ENCODE measurements around the gene NEU2. TPM values are rescaled to one million over a fixed set of nuclear protein-coding genes. Genes with fewer than 3 reads are reported as not detected.

NEU2 gene
- total RNA-seq, 3 donors from 2014 or later (not counting 1 experiment from before 2014, with no cell fraction given): not detected

DNA sequence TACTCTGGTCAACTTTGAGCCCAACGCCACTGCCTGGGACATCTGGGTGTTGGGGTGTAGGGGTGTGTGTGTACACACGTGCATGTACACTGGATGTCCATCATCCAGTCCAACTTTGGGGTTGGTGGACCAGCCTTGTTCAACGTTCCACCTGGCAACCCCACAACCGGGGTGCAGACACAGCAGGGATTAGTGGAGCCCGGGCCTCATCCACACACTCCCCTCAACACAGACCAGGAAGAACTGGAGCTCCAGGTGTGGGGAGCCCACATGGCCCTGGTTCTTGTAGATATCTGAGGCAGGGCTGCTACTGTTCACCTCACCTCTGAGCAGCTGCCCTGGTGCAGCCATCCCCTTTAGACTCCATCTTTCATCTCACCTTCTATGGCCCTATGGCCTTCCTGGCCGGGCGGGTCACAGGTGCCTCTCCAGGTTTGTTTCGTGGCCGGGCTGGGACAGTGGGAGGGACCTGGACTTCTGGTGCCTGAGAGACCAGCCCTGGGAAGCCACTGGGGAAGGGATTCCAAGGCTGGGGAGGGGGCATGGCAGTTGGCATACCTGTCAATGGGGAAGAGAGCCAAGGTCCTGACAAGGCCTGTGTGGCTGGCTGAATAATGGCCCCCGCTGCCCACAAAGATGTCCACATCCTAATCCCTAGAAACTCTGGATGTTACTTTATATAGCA, 7.5 kb downstream of the NEU2 start:
- DNase-seq: no peak
- no peaks in the 10 kb centered on the region for H3K36me3 Mint-ChIP-seq
- WGBS (ENCODE audit: insufficient coverage): 91% methylated on average over 9 of the region's 10 CpGs
- H3K4me1 ChIP-seq (ENCODE audit: control insufficient read depth, insufficient read depth, low read length): no peaks in the 10 kb centered on the region
- H3K9me3 ChIP-seq (ENCODE audit: control insufficient read depth, insufficient read depth, low read length): no peaks in the 10 kb centered on the region
- H3K36me3 ChIP-seq (ENCODE audit: control insufficient read depth, insufficient read depth, low read length): no peaks in the 10 kb centered on the region
- intact Hi-C loops (cut with micrococcal nuclease): no loop called here
- TF ChIP-seq, protein P1, sequence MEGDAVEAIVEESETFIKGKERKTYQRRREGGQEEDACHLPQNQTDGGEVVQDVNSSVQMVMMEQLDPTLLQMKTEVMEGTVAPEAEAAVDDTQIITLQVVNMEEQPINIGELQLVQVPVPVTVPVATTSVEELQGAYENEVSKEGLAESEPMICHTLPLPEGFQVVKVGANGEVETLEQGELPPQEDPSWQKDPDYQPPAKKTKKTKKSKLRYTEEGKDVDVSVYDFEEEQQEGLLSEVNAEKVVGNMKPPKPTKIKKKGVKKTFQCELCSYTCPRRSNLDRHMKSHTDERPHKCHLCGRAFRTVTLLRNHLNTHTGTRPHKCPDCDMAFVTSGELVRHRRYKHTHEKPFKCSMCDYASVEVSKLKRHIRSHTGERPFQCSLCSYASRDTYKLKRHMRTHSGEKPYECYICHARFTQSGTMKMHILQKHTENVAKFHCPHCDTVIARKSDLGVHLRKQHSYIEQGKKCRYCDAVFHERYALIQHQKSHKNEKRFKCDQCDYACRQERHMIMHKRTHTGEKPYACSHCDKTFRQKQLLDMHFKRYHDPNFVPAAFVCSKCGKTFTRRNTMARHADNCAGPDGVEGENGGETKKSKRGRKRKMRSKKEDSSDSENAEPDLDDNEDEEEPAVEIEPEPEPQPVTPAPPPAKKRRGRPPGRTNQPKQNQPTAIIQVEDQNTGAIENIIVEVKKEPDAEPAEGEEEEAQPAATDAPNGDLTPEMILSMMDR (IDR thresholded peaks at IDR 0.05): no peak
- peaks cover 0 to 4% of the 10 kb centered on the region in 2 donors for H3K4me1 Mint-ChIP-seq
- H3K27ac ChIP-seq (ENCODE audit: low read length): no peak overlapping the region
- H3K4me3 ChIP-seq (ENCODE audit: low read length): no peak overlapping the region
- ATAC-seq: no peak
- H3K27me3 Mint-ChIP-seq (ENCODE audit: low read depth in 2 of 2): no peaks in the 10 kb centered on the region
- no peak overlapping the region for H3K4me3 Mint-ChIP-seq
- no peaks in the 10 kb centered on the region for H3K9me3 Mint-ChIP-seq
- H3K27me3 ChIP-seq (ENCODE audit: control insufficient read depth, insufficient read depth, low read length): no peaks in the 10 kb centered on the region
- H3K27ac Mint-ChIP-seq: no peak overlapping the region

DNA sequence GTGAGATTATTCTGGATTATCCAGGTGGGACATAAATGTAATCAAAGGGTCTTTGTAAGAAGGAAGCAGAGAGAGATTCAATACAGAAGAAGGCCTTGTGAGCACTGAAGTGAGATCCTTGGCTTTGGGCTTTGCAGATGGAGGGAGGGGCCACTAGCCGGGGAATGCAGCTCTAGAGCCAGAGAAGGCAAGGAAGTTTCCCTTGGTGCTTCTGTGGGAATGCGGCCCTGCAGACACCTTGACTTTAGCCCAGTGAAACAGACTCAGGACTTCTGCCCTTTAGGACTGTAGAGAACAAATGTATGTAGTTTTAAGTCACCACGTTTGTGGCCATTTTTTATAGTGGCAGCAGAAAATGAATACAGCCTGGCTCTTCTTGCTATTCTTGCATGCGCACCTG, 8.1 kb downstream of the NEU2 start:
- WGBS (ENCODE audit: insufficient coverage): 95% methylated on average over 4 of the region's 4 CpGs
- no peak overlapping the region for H3K4me3 Mint-ChIP-seq
- no peaks in the 10 kb centered on the region for H3K27me3 Mint-ChIP-seq (ENCODE audit: low read depth in 2 of 2)
- intact Hi-C loops (cut with micrococcal nuclease): no loop called here
- H3K36me3 Mint-ChIP-seq: no peaks in the 10 kb centered on the region
- DNase-seq (no peak), ATAC-seq (no peak)
- TF ChIP-seq, protein P1 (IDR thresholded peaks at IDR 0.05): no peak
- Histone ChIP-seq H3K27me3 (ENCODE audit: control insufficient read depth, insufficient read depth, low read length) (no peaks in the 10 kb centered on the region), H3K4me1 (ENCODE audit: control insufficient read depth, insufficient read depth, low read length) (no peaks in the 10 kb centered on the region), H3K36me3 (ENCODE audit: control insufficient read depth, insufficient read depth, low read length) (no peaks in the 10 kb centered on the region), H3K9me3 (ENCODE audit: control insufficient read depth, insufficient read depth, low read length) (no peaks in the 10 kb centered on the region), H3K4me3 (ENCODE audit: low read length) (no peak overlapping the region), H3K27ac (ENCODE audit: low read length) (no peak overlapping the region)
- no peaks in the 10 kb centered on the region for H3K9me3 Mint-ChIP-seq
- H3K27ac Mint-ChIP-seq: no peak overlapping the region
- peaks cover 0 to 4% of the 10 kb centered on the region in 2 donors for H3K4me1 Mint-ChIP-seq

DNA sequence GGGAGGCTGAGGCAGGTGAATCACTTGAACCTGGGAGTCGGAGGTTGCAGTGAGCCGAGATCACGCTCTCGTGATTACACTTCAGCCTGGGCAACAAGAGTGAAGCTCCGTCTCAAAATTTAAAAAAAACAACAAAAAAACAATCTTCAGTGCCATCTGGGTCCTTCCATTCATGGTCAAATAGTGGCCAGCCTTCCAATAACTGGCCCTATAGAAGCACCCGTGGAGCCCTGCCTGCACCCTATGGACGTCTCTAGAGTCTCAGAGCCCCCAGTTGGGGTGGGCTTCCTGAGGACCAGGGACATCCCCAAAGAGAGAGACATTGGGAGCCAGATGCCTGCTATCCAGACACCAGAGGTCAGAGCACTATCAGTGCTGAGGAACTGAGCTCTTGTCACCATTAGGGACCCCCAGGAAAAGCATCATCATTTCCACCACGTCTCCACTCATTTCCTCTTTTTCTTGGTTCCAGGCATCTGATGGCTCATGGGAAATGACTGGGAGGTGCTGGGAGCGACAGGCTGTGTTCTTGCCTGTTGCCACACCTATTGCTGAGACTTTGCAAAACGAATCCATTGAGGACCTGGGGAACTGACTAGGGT, 9.4 kb downstream of the NEU2 start:
- Histone ChIP-seq H3K4me3 (ENCODE audit: low read length) (no peak overlapping the region), H3K36me3 (ENCODE audit: control insufficient read depth, insufficient read depth, low read length) (no peaks in the 10 kb centered on the region), H3K4me1 (ENCODE audit: control insufficient read depth, insufficient read depth, low read length) (no peaks in the 10 kb centered on the region), H3K9me3 (ENCODE audit: control insufficient read depth, insufficient read depth, low read length) (no peaks in the 10 kb centered on the region), H3K27me3 (ENCODE audit: control insufficient read depth, insufficient read depth, low read length) (no peaks in the 10 kb centered on the region), H3K27ac (ENCODE audit: low read length) (no peak overlapping the region)
- ATAC-seq (no peak), DNase-seq (no peak)
- Mint-ChIP-seq H3K9me3 (no peaks in the 10 kb centered on the region), H3K36me3 (no peaks in the 10 kb centered on the region), H3K4me1 (no peaks in the 10 kb centered on the region), H3K27me3 (ENCODE audit: low read depth in 2 of 2) (no peaks in the 10 kb centered on the region), H3K4me3 (no peak overlapping the region), H3K27ac (no peak overlapping the region)
- TF ChIP-seq, protein P1 (IDR thresholded peaks at IDR 0.05): no peak
- 82% methylated on average over 10 of the region's 10 CpGs for WGBS (ENCODE audit: insufficient coverage)
- intact Hi-C loops (cut with micrococcal nuclease): no loop called here
